Right atrium auricular region (tissue), 2 donors: ENCODE data around the gene SYTL4. TPM values are rescaled to one million over a fixed set of nuclear protein-coding genes. Genes with fewer than 3 reads are reported as not detected.

ENCODE experiments used
- DNase-seq: peaks from one replicate; pipeline ENCODE4 v3.0.0-alpha.2; 2019; ENCODE audit warnings: low spot score
- H3K27ac ChIP-seq, 2 donors: fragments of 200-600 bp; sonication (generic); 1 replicate in 1 of 2; 2 replicates in 1 of 2; pipeline ENCODE4 v1.5.1; 2016 to 2019
- H3K27me3 ChIP-seq, 2 donors: fragments of 200-600 bp; sonication (generic); one replicate each; pipeline versions ENCODE4 v1.5.1 to v1.6.0; 2017 to 2019
- H3K36me3 ChIP-seq: fragments of 200-600 bp; sonication (generic); one replicate; pipeline ENCODE4 v1.5.1; 2016
- H3K4me1 ChIP-seq, 2 donors: fragments of 200-600 bp; sonication (generic); one replicate each; pipeline versions ENCODE4 v1.5.1 to v1.6.0; 2017 to 2019
- H3K4me3 ChIP-seq, 2 donors: fragments of 200-600 bp; sonication (generic); 1 replicate in 1 of 2; 2 replicates in 1 of 2; pipeline ENCODE4 v1.5.1; 2017 to 2019; ENCODE audit warnings: mild to moderate bottlenecking in 1 of 2, moderate library complexity in 1 of 2
- H3K9me3 ChIP-seq, 2 donors: fragments of 200-600 bp; sonication (generic); one replicate each; pipeline ENCODE4 v1.5.1; 2019
- total RNA-seq, 2 donors: library from RNA; depleted of rRNA; stranded (reverse); fragments of >200 nt; gene quantifications; one replicate each; pipeline ENCODE4 v1.1.0, GENCODE V29; 2016
- TF ChIP-seq, protein P1 (sequence below), 2 donors: fragments of 200-600 bp; sonication (generic); IDR thresholded peaks; one replicate each; pipeline ENCODE4 v1.5.1; 2019; ENCODE audit warnings: antibody characterized with exemption in 2 of 2

SYTL4 gene
- total RNA-seq, 2 donors from 2014 or later: 3.2 to 4.8 TPM

- Histone ChIP-seq H3K36me3 (no peaks in the 10 kb centered on the region), H3K9me3 (no peaks in the 10 kb centered on the region), H3K27ac (no peak overlapping the region), H3K27me3 (no peaks in the 10 kb centered on the region), H3K4me1 (no peaks in the 10 kb centered on the region), H3K4me3 (no peak overlapping the region)
- TF ChIP-seq, protein P1, sequence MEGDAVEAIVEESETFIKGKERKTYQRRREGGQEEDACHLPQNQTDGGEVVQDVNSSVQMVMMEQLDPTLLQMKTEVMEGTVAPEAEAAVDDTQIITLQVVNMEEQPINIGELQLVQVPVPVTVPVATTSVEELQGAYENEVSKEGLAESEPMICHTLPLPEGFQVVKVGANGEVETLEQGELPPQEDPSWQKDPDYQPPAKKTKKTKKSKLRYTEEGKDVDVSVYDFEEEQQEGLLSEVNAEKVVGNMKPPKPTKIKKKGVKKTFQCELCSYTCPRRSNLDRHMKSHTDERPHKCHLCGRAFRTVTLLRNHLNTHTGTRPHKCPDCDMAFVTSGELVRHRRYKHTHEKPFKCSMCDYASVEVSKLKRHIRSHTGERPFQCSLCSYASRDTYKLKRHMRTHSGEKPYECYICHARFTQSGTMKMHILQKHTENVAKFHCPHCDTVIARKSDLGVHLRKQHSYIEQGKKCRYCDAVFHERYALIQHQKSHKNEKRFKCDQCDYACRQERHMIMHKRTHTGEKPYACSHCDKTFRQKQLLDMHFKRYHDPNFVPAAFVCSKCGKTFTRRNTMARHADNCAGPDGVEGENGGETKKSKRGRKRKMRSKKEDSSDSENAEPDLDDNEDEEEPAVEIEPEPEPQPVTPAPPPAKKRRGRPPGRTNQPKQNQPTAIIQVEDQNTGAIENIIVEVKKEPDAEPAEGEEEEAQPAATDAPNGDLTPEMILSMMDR (IDR thresholded peaks at IDR 0.05): no peak
- DNase-seq: no peak
Measured at GRCh38 chrX:100720301-100720700, 11.6 kb downstream of the SYTL4 start.

- TF ChIP-seq, protein P1 (IDR thresholded peaks at IDR 0.05): no peak
- no peaks in the 10 kb centered on the region for H3K4me1 ChIP-seq
- H3K27ac ChIP-seq: no peak overlapping the region
- peaks cover 0 to 4% of the 10 kb centered on the region in 2 donors for H3K27me3 ChIP-seq
- H3K4me3 ChIP-seq: no peak overlapping the region
- no peaks in the 10 kb centered on the region for H3K9me3 ChIP-seq
- no peak for DNase-seq
- no peaks in the 10 kb centered on the region for H3K36me3 ChIP-seq
Measured at GRCh38 chrX:100719139-100719538, 12.8 kb downstream of the SYTL4 start.

DNA sequence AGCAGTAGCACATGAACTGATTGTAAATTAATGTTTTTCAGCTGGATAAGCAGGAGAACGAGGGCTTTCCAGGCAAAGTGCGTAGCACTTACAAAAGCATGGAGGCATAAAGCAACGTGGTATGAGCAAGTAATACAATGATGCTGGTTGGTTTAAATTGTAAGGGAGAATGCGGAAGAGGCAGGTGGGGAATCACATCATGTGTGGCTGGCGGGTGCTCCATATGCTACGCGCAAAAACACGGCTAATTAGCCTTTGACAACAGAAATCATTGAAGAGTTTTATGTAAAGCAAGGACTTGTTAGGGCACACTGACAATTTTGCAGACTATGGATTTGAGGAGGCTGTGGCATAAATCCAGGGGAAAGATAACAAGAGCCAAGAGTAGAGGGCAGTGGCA is 14.6 kb downstream of the SYTL4 start:
- TF ChIP-seq, protein P1 (IDR thresholded peaks at IDR 0.05): no peak
- H3K36me3 ChIP-seq: no peaks in the 10 kb centered on the region
- no peaks in the 10 kb centered on the region for H3K9me3 ChIP-seq
- H3K27me3 ChIP-seq: peaks cover 0 to 4% of the 10 kb centered on the region in 2 donors
- no peak overlapping the region for H3K27ac ChIP-seq
- H3K4me1 ChIP-seq: no peaks in the 10 kb centered on the region
- DNase-seq: no peak
- H3K4me3 ChIP-seq: no peak overlapping the region

GRCh38 chrX:100710816-100711215 is 21.1 kb downstream of the SYTL4 start:
- TF ChIP-seq, protein P1 (IDR thresholded peaks at IDR 0.05): no peak

GRCh38 chrX:100704581-100705203 is 27.2 kb downstream of the SYTL4 start:
- no peaks in the 10 kb centered on the region for H3K9me3 ChIP-seq
- TF ChIP-seq, protein P1 (IDR thresholded peaks at IDR 0.05): no peak
- H3K4me3 ChIP-seq: no peak overlapping the region

More at GRCh38 chrX:100710816-100711215, 21.1 kb downstream of the SYTL4 start:
- peaks cover 0 to 4% of the 10 kb centered on the region in 2 donors for H3K27me3 ChIP-seq
- no peak overlapping the region for H3K27ac ChIP-seq
- H3K36me3 ChIP-seq: no peaks in the 10 kb centered on the region
- DNase-seq: no peak
- H3K4me3 ChIP-seq: no peak overlapping the region
- no peaks in the 10 kb centered on the region for H3K9me3 ChIP-seq
- H3K4me1 ChIP-seq: no peaks in the 10 kb centered on the region

DNA sequence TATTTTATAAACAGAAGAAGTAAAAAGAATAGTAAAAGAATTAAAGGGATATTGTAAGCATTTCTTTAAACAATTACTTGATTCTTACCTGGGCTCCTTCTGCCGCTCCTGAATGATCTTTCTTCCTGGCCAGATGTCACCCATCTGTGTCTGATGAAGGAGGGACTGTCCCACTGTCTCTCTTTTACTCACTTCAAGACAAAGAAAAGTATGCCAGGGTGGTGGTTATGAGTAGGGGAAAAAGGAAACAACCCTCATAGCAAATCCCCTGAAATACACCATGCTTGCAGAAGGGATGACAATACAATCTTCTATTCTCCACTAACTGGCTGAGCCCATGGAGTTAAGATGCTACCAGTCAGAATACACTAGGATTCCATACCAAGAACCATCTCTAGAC is 31.1 kb downstream of the SYTL4 start:
- no peaks in the 10 kb centered on the region for H3K4me1 ChIP-seq
- H3K27ac ChIP-seq: no peak overlapping the region
- H3K4me3 ChIP-seq: no peak overlapping the region
- no peaks in the 10 kb centered on the region for H3K36me3 ChIP-seq
- TF ChIP-seq, protein P1 (IDR thresholded peaks at IDR 0.05): no peak
- DNase-seq: no peak
- H3K27me3 ChIP-seq: no peaks in the 10 kb centered on the region
- no peaks in the 10 kb centered on the region for H3K9me3 ChIP-seq

More at GRCh38 chrX:100704581-100705203, 27.2 kb downstream of the SYTL4 start:
- DNase-seq: no peak
- Histone ChIP-seq H3K36me3 (no peaks in the 10 kb centered on the region), H3K4me1 (no peaks in the 10 kb centered on the region), H3K27me3 (no peaks in the 10 kb centered on the region), H3K27ac (no peak overlapping the region)
